ENCODE data around the gene LMF2.

DNA sequence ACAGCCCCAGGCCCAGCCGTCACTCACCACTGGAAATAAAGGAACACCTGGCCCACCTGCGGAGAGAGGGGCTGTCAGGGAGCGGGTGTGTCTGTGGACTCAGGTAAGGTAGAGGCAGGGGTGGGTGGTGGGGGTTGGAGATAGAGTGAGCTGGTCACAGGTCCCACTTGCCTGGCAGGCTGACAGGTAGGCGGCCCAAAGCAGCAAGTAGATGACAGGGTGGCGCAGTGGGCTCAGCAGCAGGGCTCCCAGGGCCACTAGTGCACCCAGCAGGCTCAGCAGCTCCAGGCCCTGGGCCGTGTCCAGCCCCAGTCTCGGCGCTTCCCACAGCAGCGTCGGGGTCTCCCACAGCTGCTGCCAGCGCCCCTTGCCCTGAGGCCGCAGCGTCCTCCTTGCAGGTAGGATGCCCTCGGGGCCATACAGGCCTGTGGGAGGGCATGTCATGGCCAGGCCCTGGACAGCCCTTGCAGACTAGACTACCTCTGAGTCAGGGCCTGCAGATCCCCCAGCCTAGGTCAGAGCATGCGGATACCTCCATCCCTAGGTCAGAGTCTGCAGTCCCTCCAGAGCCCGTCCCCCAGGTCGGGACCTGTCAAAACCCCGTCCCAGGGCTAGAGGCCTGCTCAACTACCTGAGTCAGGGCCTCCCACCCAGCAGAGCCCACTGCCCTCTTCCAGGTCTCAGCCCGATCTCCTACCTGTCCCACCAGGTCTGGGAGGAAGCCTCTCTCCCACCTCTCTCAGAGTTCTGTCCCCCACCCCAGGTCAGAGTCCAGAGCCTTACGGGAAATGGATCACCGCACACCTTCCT lies 686 bp downstream of the LMF2 start:
- TF ChIP-seq, protein P1, sequence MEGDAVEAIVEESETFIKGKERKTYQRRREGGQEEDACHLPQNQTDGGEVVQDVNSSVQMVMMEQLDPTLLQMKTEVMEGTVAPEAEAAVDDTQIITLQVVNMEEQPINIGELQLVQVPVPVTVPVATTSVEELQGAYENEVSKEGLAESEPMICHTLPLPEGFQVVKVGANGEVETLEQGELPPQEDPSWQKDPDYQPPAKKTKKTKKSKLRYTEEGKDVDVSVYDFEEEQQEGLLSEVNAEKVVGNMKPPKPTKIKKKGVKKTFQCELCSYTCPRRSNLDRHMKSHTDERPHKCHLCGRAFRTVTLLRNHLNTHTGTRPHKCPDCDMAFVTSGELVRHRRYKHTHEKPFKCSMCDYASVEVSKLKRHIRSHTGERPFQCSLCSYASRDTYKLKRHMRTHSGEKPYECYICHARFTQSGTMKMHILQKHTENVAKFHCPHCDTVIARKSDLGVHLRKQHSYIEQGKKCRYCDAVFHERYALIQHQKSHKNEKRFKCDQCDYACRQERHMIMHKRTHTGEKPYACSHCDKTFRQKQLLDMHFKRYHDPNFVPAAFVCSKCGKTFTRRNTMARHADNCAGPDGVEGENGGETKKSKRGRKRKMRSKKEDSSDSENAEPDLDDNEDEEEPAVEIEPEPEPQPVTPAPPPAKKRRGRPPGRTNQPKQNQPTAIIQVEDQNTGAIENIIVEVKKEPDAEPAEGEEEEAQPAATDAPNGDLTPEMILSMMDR (conservative IDR thresholded peaks at IDR 0.05; ENCODE audit: low read depth, low read length), result no peak
- TF ChIP-seq EZH2 (IDR thresholded peaks at IDR 0.05; ENCODE audit: low read length, unreplicated experiment) (no peak), EZH2phosphoT487 (IDR thresholded peaks at IDR 0.05; ENCODE audit: borderline replicate concordance, low read length) (no peak)
